HepG2 (cell line): ENCODE measurements around the gene CEP164. TPM values are rescaled to one million over a fixed set of nuclear protein-coding genes. Genes with fewer than 3 reads are reported as not detected.
A peak's percentile ranks its signal among the peaks of the same experiment; 100 is the strongest.

Experiments used
- ATAC-seq: fragments of 200-7000 bp; cut with Tn5 transposase; 3 replicates; pipeline ENCODE4 v1.9.1; 2020; ENCODE audit warnings: mild to moderate bottlenecking, moderate library complexity
- BruUV-seq: library from RNA; stranded (reverse); fragments of 400-500 nt; replicated peaks from 2 replicates; lab custom pipeline; 2021; lab: Mats Ljungman, UMichigan
- CTCF ChIA-PET: fragments of 300-600 bp; formaldehyde crosslinking; extraction: SDS; loops from one replicate; lab custom pipeline; 2021; ENCODE audit warnings: low total read pairs, inconsistent platforms, low intra/inter-chr PET ratio; lab: Yijun Ruan, JAX
- POLR2A ChIA-PET: fragments of 350-600 bp; sonication (Branson Sonifier 250); formaldehyde crosslinking; loops from one replicate; lab custom pipeline; 2020; ENCODE audit warnings: antibody characterized with exemption, inconsistent platforms; lab: Yijun Ruan, JAX
- DNase-seq: peaks from one replicate; pipeline ENCODE4 v3.0.0-alpha.2; 2015; ENCODE audit warnings: low spot score
- FAIRE-seq: peaks from 3 replicates; lab custom pipeline; 2011; peaks lifted over from hg19 to GRCh38; lab: Jason Lieb, UNC
- H2AFZ ChIP-seq: one replicate; pipeline ENCODE4 v1.6.1; 2011; ENCODE audit warnings: low read length, inconsistent platforms
- H3K27ac ChIP-seq: fragments of 300-600 bp; 3 replicates; pipeline ENCODE4 v1.8.0; 2011; ENCODE audit warnings: mixed run types, mild to moderate bottlenecking, mixed read lengths, low read length, inconsistent platforms; ENCODE audit not compliant: insufficient read depth; ENCODE audit errors: extremely low read length
- H3K27me3 ChIP-seq, 2 experiments: fragments of 200-600 bp in 1 of 2; 2 replicates in 1 of 2; 3 replicates in 1 of 2; pipeline versions ENCODE4 v1.6.0 to v1.8.0; 2011; ENCODE audit warnings: low read length in 2 of 2, mild to moderate bottlenecking in 2 of 2, moderate library complexity in 2 of 2, inconsistent platforms in 1 of 2; ENCODE audit not compliant: insufficient read depth in 2 of 2, control insufficient read depth in 1 of 2
- H3K36me3 ChIP-seq, 2 experiments: fragments of 200-600 bp in 1 of 2; replicated peaks in 1 of 2; 2 replicates in 1 of 2; 3 replicates in 1 of 2; pipeline versions ENCODE4 v1.5.1 to v1.8.0; 2011; ENCODE audit warnings: low read length in 2 of 2, inconsistent platforms in 1 of 2; ENCODE audit not compliant: insufficient read depth in 2 of 2, control insufficient read depth in 1 of 2
- H3K4me1 ChIP-seq: 2 replicates; pipeline ENCODE4 v1.5.1; 2012; ENCODE audit warnings: low read length, inconsistent platforms; ENCODE audit not compliant: insufficient read depth
- H3K4me2 ChIP-seq: 2 replicates; pipeline ENCODE4 v1.6.0; 2011; ENCODE audit warnings: low read depth, low read length, inconsistent platforms
- H3K4me3 ChIP-seq, 3 experiments: fragments of 200-600 bp in 1 of 3; sonication (generic), shearing (Covaris generic) in 1 of 3; replicated peaks in 1 of 3; 2 replicates each; pipeline ENCODE4 v1.5.1; 2011 to 2016; ENCODE audit warnings: low read length in 3 of 3, inconsistent platforms in 2 of 3, low read depth in 2 of 3, mild to moderate bottlenecking in 2 of 3, control low read depth in 1 of 3, mixed read lengths in 1 of 3; ENCODE audit not compliant: insufficient read depth in 1 of 3
- H3K79me2 ChIP-seq: one replicate; pipeline ENCODE4 v1.6.1; 2011; ENCODE audit warnings: low read length, inconsistent platforms; ENCODE audit not compliant: insufficient read depth
- H3K9ac ChIP-seq: 2 replicates; pipeline ENCODE4 v1.6.0; 2011; ENCODE audit warnings: mild to moderate bottlenecking, low read depth, low read length, inconsistent platforms; ENCODE audit not compliant: insufficient read depth
- H3K9me3 ChIP-seq: 2 replicates; pipeline ENCODE4 v1.5.1; 2012; ENCODE audit warnings: mild to moderate bottlenecking, low read length
- H4K20me1 ChIP-seq: 2 replicates; pipeline ENCODE4 v1.6.0; 2011; ENCODE audit warnings: inconsistent platforms, mild to moderate bottlenecking, low read length, moderate library complexity; ENCODE audit not compliant: insufficient read depth
- ATF5 ChIP-seq: sonication (generic); formaldehyde crosslinking; IDR thresholded peaks from 2 replicates; pipeline ENCODE4 v1.4.0; 2020; ENCODE audit warnings: mild to moderate bottlenecking, low read depth, missing genetic modification reagents
- ATRX ChIP-seq: sonication (generic); formaldehyde crosslinking; IDR thresholded peaks from 2 replicates; pipeline ENCODE4 v1.4.0; 2020; ENCODE audit warnings: missing genetic modification reagents, borderline replicate concordance
- CBX5 ChIP-seq: sonication (generic); formaldehyde crosslinking; IDR thresholded peaks from 2 replicates; pipeline ENCODE4 v1.4.0; 2020; ENCODE audit warnings: missing genetic modification reagents, borderline replicate concordance
- CEBPG ChIP-seq: IDR thresholded peaks from 2 replicates; pipeline ENCODE4 v1.6.1; 2016
- CENPX ChIP-seq: sonication (generic); formaldehyde crosslinking; IDR thresholded peaks from 2 replicates; pipeline ENCODE4 v1.9.0; 2021; ENCODE audit warnings: mild to moderate bottlenecking, missing genetic modification reagents, moderate library complexity
- DMTF1 ChIP-seq: sonication (generic); formaldehyde crosslinking; IDR thresholded peaks from 2 replicates; pipeline ENCODE4 v1.4.0; 2020; ENCODE audit warnings: mild to moderate bottlenecking, missing genetic modification reagents
- MTA1 ChIP-seq: sonication (generic); formaldehyde crosslinking; IDR thresholded peaks from 2 replicates; pipeline ENCODE4 v1.4.0; 2020; ENCODE audit warnings: missing genetic modification reagents, mild to moderate bottlenecking, borderline replicate concordance
- SMAD1 ChIP-seq: sonication (generic); formaldehyde crosslinking; IDR thresholded peaks from 2 replicates; pipeline ENCODE4 v1.4.0; 2020; ENCODE audit warnings: missing genetic modification reagents, low read depth, mild to moderate bottlenecking, borderline replicate concordance
- SUZ12 ChIP-seq: fragments of 150-350 bp; IDR thresholded peaks from 2 replicates; pipeline ENCODE4 v1.6.1; 2014; ENCODE audit warnings: low read depth, low read length
- TBX2 ChIP-seq: sonication (generic); formaldehyde crosslinking; IDR thresholded peaks from 2 replicates; pipeline ENCODE4 v1.5.0; 2020; ENCODE audit warnings: missing genetic modification reagents, mild to moderate bottlenecking, borderline replicate concordance
- YEATS4 ChIP-seq: sonication (generic); formaldehyde crosslinking; IDR thresholded peaks from 2 replicates; pipeline ENCODE4 v1.4.0; 2020; ENCODE audit warnings: missing genetic modification reagents, borderline replicate concordance
- ZNF10 ChIP-seq: sonication (generic); formaldehyde crosslinking; IDR thresholded peaks from 2 replicates; pipeline ENCODE4 v1.4.0; 2020; ENCODE audit warnings: mild to moderate bottlenecking, low read depth, missing genetic modification reagents, borderline replicate concordance
- ZNF235 ChIP-seq: sonication (generic); formaldehyde crosslinking; IDR thresholded peaks from 2 replicates; pipeline ENCODE4 v1.8.1; 2023; ENCODE audit warnings: mild to moderate bottlenecking, missing genetic modification reagents, borderline replicate concordance
- ZNF281 ChIP-seq: sonication (generic); formaldehyde crosslinking; IDR thresholded peaks from 2 replicates; pipeline ENCODE4 v1.4.0; 2020; ENCODE audit warnings: missing genetic modification reagents, borderline replicate concordance
- ZNF563 ChIP-seq: sonication (generic); formaldehyde crosslinking; IDR thresholded peaks from 2 replicates; pipeline ENCODE4 v1.8.0; 2022; ENCODE audit warnings: mild to moderate bottlenecking, moderate library complexity, missing genetic modification reagents
- WGBS: methylation state at CpG from one replicate; pipeline ENCODE4 v1.1.6; 2017; ENCODE audit warnings: low lambda C conversion rate; 5-methylcytosine and 5-hydroxymethylcytosine counted together
- in situ Hi-C: cut with HindIII; loops from 2 replicates; pipeline ENCODE4 v1.10.0; 2017; ENCODE audit warnings: low pct_unique_long_range_greater_than_20kb; ENCODE audit not compliant: extremely low pct_ligation_motif_present
- intact Hi-C: fragments of 100-400 bp; cut with micrococcal nuclease; formaldehyde crosslinking; loops from one replicate; pipeline ENCODE4 v1.10.0; 2022; ENCODE audit not compliant: unreplicated experiment
- polyA plus RNA-seq, 8 experiments: library from polyadenylated mRNA; depleted of rRNA in 3 of 8; stranded (reverse) in 7 of 8; unstranded in 1 of 8; fragments of >200 nt; fragmentation: Illumina TruSeq in 4 of 8; extraction: Trizol in 4 of 8; gene quantifications; 2 replicates each; pipeline versions ENCODE4 v1.2.1 to v1.2.3, GENCODE V29; 2011 to 2016; ENCODE audit warnings: low read depth in 4 of 8, missing spikeins in 1 of 8, mixed read lengths in 1 of 8; ENCODE audit not compliant: insufficient read depth in 1 of 8
- total RNA-seq, 5 experiments: library from RNA; depleted of rRNA; stranded (reverse); fragments of >200 nt; fragmentation: Illumina TruSeq; extraction: Trizol; gene quantifications; 2 replicates each; pipeline ENCODE4 v1.2.3, GENCODE V29; 2016; ENCODE audit warnings: low read depth in 1 of 5

The CEP164 gene
- total and polyA plus RNA-seq, 2 of the 13 experiments (the other 11 are each of a cell fraction or from before 2014, with no cell fraction given), result 11.4 to 15.2 TPM

DNA sequence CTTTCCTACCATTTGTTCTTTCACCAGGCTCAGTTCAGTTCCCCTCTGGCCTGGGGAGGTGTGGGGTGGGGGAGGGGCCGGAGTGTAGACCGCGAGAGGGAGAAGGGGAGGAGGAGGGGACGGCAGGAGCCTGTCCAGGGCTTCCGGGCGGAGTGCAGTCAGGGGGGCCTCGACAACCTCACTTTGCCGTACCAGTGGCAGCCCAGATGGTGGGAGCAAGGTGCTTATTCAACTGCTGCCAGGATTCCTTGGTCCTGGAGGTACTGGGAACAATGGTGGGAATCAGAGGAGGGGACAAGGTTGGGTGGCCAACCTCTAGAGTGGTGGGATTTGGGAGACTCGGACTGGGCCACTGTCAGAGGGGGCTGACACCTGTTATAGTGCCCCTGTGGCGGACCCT lies 12.8 kb upstream of the CEP164 start (continued):
- peak; percentile 71; the same call in 1 of the 2 replicates for TF ChIP-seq ZNF281 (CRISPR knock-in tag)
- TF ChIP-seq, all 625 proteins: peak for 9

- Histone ChIP-seq H3K79me2 (peaks cover 4% of the 10 kb centered on the region), H3K9ac (peak overlapping the region; percentile 73), H2AFZ (no peak overlapping the region), H3K27me3 (no peaks in the 10 kb centered on the region; a peak in 1 of 5 replicates), H3K36me3 (no peaks in the 10 kb centered on the region), H3K4me1 (peaks cover 65% of the 10 kb centered on the region), H3K4me3 (peak overlapping the region; percentile 74 to 90 (median 88)), H3K9me3 (no peaks in the 10 kb centered on the region), H3K4me2 (peak overlapping the region; percentile 100), H4K20me1 (no peaks in the 10 kb centered on the region), H3K27ac (no peak overlapping the region)
- ChIA-PET CTCF (interaction anchor here (1.6 kb wide), 1 partner anchor 84 kb away, joined by 11 read pairs; the partner anchor contains the start of gene PCSK7), POLR2A (interaction anchor here (2.2 to 5.8 kb wide), 2 partner anchors 12 to 13 kb away, joined by 18 to 62 read pairs; partner anchors contain the start of gene CEP164)
- BruUV-seq, result no TSS peak
- FAIRE-seq (no peak), ATAC-seq (peak; percentile 60), DNase-seq (no peak)
- in situ Hi-C loops, result loop anchor here (5.0 kb wide), 1 partner anchor 83 kb away; the partner anchor contains the start of genes PCSK7 and RNF214
- WGBS, result 5% methylated on average over 15 of the region's 62 CpGs
- intact Hi-C loops, result loop anchor here (2.0 to 5.0 kb wide), 2 partner anchors 43 to 83 kb away; partner anchors contain the start of genes PCSK7 and RNF214
- no peak for TF ChIP-seq CBX5 (CRISPR knock-in tag)
- no peak for TF ChIP-seq TBX2
- no peak for TF ChIP-seq MTA1 (CRISPR knock-in tag)
- no peak for TF ChIP-seq DMTF1 (CRISPR knock-in tag)
- TF ChIP-seq ZNF563 (CRISPR knock-in tag), result peak; percentile 43; the same call in 1 of the 2 replicates
- no peak for TF ChIP-seq SUZ12
- no peak for TF ChIP-seq SMAD1 (CRISPR knock-in tag)
- TF ChIP-seq CENPX, result no peak
- TF ChIP-seq ZNF235, result no peak
- TF ChIP-seq ATRX (CRISPR knock-in tag), result no peak
- no peak for TF ChIP-seq ATF5 (CRISPR knock-in tag)
- no peak for TF ChIP-seq CEBPG
- TF ChIP-seq ZNF10 (CRISPR knock-in tag), result no peak
- no peak for TF ChIP-seq YEATS4 (CRISPR knock-in tag)
Observed at GRCh38 chr11:117315285-117316196, 12.1 kb upstream of the CEP164 start.
